Astrocyte (in vitro differentiated cells and primary cell): Measurements from ENCODE around the gene LRBA. TPM values are rescaled to one million over a fixed set of nuclear protein-coding genes. Genes with fewer than 3 reads are reported as not detected.

Experiments used
- DNase-seq: peaks from one replicate; pipeline ENCODE4 v3.0.0-alpha.2; 2010; ENCODE audit warnings: low read depth
- FAIRE-seq: peaks from 2 replicates; lab custom pipeline; 2011; peaks lifted over from hg19 to GRCh38; lab: Jason Lieb, UNC
- H2AFZ ChIP-seq: 2 replicates; pipeline ENCODE4 v1.6.0; 2012; ENCODE audit warnings: low read depth, low read length, inconsistent platforms
- H3K27ac ChIP-seq: 2 replicates; pipeline ENCODE4 v1.5.1; 2011; ENCODE audit warnings: low read depth, low read length, inconsistent platforms
- H3K27me3 ChIP-seq: 2 replicates; pipeline ENCODE4 v1.6.0; 2011; ENCODE audit warnings: low read length, inconsistent platforms; ENCODE audit not compliant: insufficient read depth
- H3K36me3 ChIP-seq: 2 replicates; pipeline ENCODE4 v1.5.1; 2011; ENCODE audit warnings: low read length, inconsistent platforms; ENCODE audit not compliant: insufficient read depth
- H3K4me1 ChIP-seq: 2 replicates; pipeline ENCODE4 v1.5.1; 2011; ENCODE audit warnings: low read length, inconsistent platforms; ENCODE audit not compliant: insufficient read depth
- H3K4me2 ChIP-seq: 2 replicates; pipeline ENCODE4 v1.6.0; 2012; ENCODE audit warnings: low read length, inconsistent platforms
- H3K4me3 ChIP-seq: 2 replicates; pipeline ENCODE4 v1.5.1; 2011; ENCODE audit warnings: low read depth, mild to moderate bottlenecking, low read length, inconsistent platforms; ENCODE audit not compliant: insufficient read depth
- H3K79me2 ChIP-seq: 2 replicates; pipeline ENCODE4 v1.6.0; 2012; ENCODE audit warnings: mild to moderate bottlenecking, low read length, inconsistent platforms; ENCODE audit not compliant: insufficient read depth
- H3K9ac ChIP-seq: 2 replicates; pipeline ENCODE4 v1.6.0; 2012; ENCODE audit warnings: mild to moderate bottlenecking, low read length, inconsistent platforms
- H3K9me3 ChIP-seq: 2 replicates; pipeline ENCODE4 v1.5.1; 2012; ENCODE audit warnings: low read depth, mild to moderate bottlenecking, low read length, inconsistent platforms; ENCODE audit not compliant: insufficient read depth
- H4K20me1 ChIP-seq: 2 replicates; pipeline ENCODE4 v1.6.0; 2012; ENCODE audit warnings: low read length, inconsistent platforms; ENCODE audit not compliant: insufficient read depth
- H3K27ac Mint-ChIP-seq: one replicate; pipeline ENCODE4 v1.8.0; 2021; ENCODE audit warnings: mild to moderate bottlenecking, mixed read lengths; ENCODE audit not compliant: unreplicated experiment
- H3K27me3 Mint-ChIP-seq: one replicate; pipeline ENCODE4 v1.8.0; 2021; ENCODE audit warnings: low read depth, mixed read lengths; ENCODE audit not compliant: unreplicated experiment
- H3K36me3 Mint-ChIP-seq: one replicate; pipeline ENCODE4 v1.8.0; 2021; ENCODE audit warnings: low read depth, mixed read lengths; ENCODE audit not compliant: unreplicated experiment
- H3K4me1 Mint-ChIP-seq: one replicate; pipeline ENCODE4 v1.8.0; 2021; ENCODE audit warnings: low read depth, mixed read lengths; ENCODE audit not compliant: unreplicated experiment
- H3K4me3 Mint-ChIP-seq: one replicate; pipeline ENCODE4 v1.8.0; 2021; ENCODE audit warnings: mild to moderate bottlenecking, moderate library complexity, mixed read lengths; ENCODE audit not compliant: unreplicated experiment
- H3K9me3 Mint-ChIP-seq: one replicate; pipeline ENCODE4 v1.8.0; 2021; ENCODE audit warnings: mild to moderate bottlenecking, mixed read lengths; ENCODE audit not compliant: unreplicated experiment
- EZH2 ChIP-seq: IDR thresholded peaks from 2 replicates; pipeline ENCODE4 v1.6.1; 2012; ENCODE audit warnings: mild to moderate bottlenecking, low read length, inconsistent platforms; ENCODE audit not compliant: insufficient read depth
- total RNA-seq: library from RNA; stranded (reverse); gene quantifications from 2 replicates; pipeline ENCODE4 v1.2.1, GENCODE V29; 2021
- TF ChIP-seq, protein P1 (sequence below): IDR thresholded peaks from 2 replicates; pipeline ENCODE4 v1.5.1; 2011; ENCODE audit warnings: low read depth, mild to moderate bottlenecking, inconsistent platforms, low read length, moderate library complexity; ENCODE audit not compliant: insufficient read depth

Gene LRBA
- total RNA-seq, 1 donor from 2014 or later = 25.3 TPM

DNA sequence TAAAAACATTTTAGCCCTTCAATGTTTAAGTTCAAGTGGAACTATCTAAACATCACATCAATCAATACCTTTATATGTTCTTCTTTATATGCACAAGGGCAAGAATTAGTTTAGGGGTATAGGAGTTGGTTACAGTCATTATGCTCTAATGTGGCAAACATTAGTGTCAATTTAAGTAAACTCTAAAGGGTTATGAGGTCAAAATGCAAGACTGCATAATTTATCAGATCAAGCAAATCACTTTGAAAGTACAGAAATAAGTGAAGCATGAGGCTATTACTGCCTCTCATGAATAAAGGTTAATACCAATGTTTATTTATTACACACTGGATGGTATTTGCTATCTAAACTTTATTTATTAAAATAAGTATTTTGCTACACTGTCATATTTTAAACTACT, 373.5 kb downstream of the LRBA start:
- Histone ChIP-seq H3K4me1 (no peaks in the 10 kb centered on the region), H3K9ac (no peak overlapping the region), H4K20me1 (no peaks in the 10 kb centered on the region), H2AFZ (no peak overlapping the region), H3K4me3 (no peak overlapping the region), H3K4me2 (no peak overlapping the region), H3K27me3 (no peaks in the 10 kb centered on the region), H3K9me3 (no peaks in the 10 kb centered on the region), H3K79me2 (no peaks in the 10 kb centered on the region), H3K36me3 (no peaks in the 10 kb centered on the region), H3K27ac (no peak overlapping the region)
- H3K4me3 Mint-ChIP-seq = no peak overlapping the region
- no peak overlapping the region for H3K27ac Mint-ChIP-seq
- no peak for FAIRE-seq
- DNase-seq = no peak
- no peaks in the 10 kb centered on the region for H3K9me3 Mint-ChIP-seq
- H3K36me3 Mint-ChIP-seq = no peaks in the 10 kb centered on the region
- TF ChIP-seq EZH2 = no peak
- TF ChIP-seq, protein P1, sequence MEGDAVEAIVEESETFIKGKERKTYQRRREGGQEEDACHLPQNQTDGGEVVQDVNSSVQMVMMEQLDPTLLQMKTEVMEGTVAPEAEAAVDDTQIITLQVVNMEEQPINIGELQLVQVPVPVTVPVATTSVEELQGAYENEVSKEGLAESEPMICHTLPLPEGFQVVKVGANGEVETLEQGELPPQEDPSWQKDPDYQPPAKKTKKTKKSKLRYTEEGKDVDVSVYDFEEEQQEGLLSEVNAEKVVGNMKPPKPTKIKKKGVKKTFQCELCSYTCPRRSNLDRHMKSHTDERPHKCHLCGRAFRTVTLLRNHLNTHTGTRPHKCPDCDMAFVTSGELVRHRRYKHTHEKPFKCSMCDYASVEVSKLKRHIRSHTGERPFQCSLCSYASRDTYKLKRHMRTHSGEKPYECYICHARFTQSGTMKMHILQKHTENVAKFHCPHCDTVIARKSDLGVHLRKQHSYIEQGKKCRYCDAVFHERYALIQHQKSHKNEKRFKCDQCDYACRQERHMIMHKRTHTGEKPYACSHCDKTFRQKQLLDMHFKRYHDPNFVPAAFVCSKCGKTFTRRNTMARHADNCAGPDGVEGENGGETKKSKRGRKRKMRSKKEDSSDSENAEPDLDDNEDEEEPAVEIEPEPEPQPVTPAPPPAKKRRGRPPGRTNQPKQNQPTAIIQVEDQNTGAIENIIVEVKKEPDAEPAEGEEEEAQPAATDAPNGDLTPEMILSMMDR = no peak
- H3K27me3 Mint-ChIP-seq = no peaks in the 10 kb centered on the region
- no peaks in the 10 kb centered on the region for H3K4me1 Mint-ChIP-seq

DNA sequence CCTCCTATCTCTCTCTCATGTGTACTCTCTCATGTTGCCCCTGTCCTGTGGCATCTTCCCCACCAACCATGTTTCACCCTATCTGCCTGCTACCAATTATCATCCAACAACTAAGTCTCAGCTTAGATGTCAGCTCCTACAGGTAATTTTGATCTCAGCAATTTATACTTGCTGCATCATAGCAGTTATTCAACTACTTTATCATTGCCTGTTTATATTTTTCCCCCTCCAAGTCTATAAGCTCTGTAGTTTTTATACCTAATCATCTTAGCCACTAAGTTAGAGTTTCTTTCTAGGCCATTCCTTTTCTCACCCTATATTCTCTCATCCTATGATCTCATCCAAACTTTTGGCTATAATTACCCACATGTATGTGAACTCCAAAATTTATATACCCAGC, 382.4 kb downstream of the LRBA start:
- Mint-ChIP-seq H3K27me3 (no peaks in the 10 kb centered on the region), H3K36me3 (no peaks in the 10 kb centered on the region), H3K27ac (no peak overlapping the region), H3K4me3 (no peak overlapping the region), H3K9me3 (no peaks in the 10 kb centered on the region), H3K4me1 (no peaks in the 10 kb centered on the region)
- DNase-seq (no peak), FAIRE-seq (no peak)
- Histone ChIP-seq H3K4me2 (no peak overlapping the region), H3K79me2 (no peaks in the 10 kb centered on the region), H3K4me1 (no peaks in the 10 kb centered on the region), H3K4me3 (no peak overlapping the region), H4K20me1 (no peaks in the 10 kb centered on the region), H3K27me3 (no peaks in the 10 kb centered on the region), H3K9ac (no peak overlapping the region), H2AFZ (no peak overlapping the region), H3K36me3 (no peaks in the 10 kb centered on the region), H3K27ac (no peak overlapping the region), H3K9me3 (no peaks in the 10 kb centered on the region)
- TF ChIP-seq, protein P1 = no peak
- no peak for TF ChIP-seq EZH2

DNA sequence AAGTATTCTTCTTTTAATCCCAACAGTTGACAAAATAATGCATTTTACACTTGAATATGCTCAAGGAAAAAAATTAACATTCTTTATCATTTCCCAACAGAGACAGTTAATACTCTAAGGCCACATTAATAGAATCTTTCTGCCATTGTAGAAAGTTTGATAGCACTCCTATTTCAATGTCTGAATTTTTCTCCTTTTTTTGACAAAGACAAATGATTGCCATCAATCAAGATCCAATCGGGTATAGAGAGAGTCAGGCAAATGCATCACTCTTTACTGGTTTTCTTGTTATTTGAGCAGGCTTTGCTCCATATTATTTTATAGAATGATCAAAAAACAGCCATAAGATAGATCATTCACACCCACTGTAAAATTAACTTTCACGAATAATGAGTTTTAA, 387.0 kb downstream of the LRBA start:
- H3K4me3 Mint-ChIP-seq = no peak overlapping the region
- DNase-seq = no peak
- Histone ChIP-seq H3K27me3 (no peaks in the 10 kb centered on the region), H3K4me2 (no peak overlapping the region), H3K4me1 (no peaks in the 10 kb centered on the region), H4K20me1 (no peaks in the 10 kb centered on the region), H3K79me2 (no peaks in the 10 kb centered on the region), H3K27ac (no peak overlapping the region), H3K4me3 (no peak overlapping the region), H3K9me3 (no peaks in the 10 kb centered on the region), H2AFZ (no peak overlapping the region), H3K36me3 (no peaks in the 10 kb centered on the region), H3K9ac (no peak overlapping the region)
- no peaks in the 10 kb centered on the region for H3K36me3 Mint-ChIP-seq
- no peak for TF ChIP-seq EZH2
- TF ChIP-seq, protein P1 = no peak
- H3K4me1 Mint-ChIP-seq = no peaks in the 10 kb centered on the region
- H3K27ac Mint-ChIP-seq = no peak overlapping the region
- no peaks in the 10 kb centered on the region for H3K27me3 Mint-ChIP-seq
- no peaks in the 10 kb centered on the region for H3K9me3 Mint-ChIP-seq
- FAIRE-seq = no peak
